Measurements from ENCODE around the gene NETO2. TPM values are rescaled to one million over a fixed set of nuclear protein-coding genes. Genes with fewer than 3 reads are reported as not detected.

Gene NETO2
- polyA plus RNA-seq, 1 experiment = 14.4 TPM

GRCh38 chr16:47082099-47082865 lies 61.5 kb downstream of the NETO2 start:
- Histone ChIP-seq H3K4me3 (ENCODE audit: low read depth, low read length) (no peak overlapping the region), H3K36me3 (ENCODE audit: control insufficient read depth, insufficient read depth, low read length) (peaks cover 3% of the 10 kb centered on the region; the same call in 1 of the 2 replicates), H3K27me3 (ENCODE audit: control insufficient read depth, insufficient read depth, low read length) (no peaks in the 10 kb centered on the region)
- no peak for TF ChIP-seq CTCF (IDR thresholded peaks at IDR 0.05; ENCODE audit: insufficient read depth, low read depth, low read length)
- DNase-seq (ENCODE audit: low read depth) = no peak
- ChIA-PET POLR2A (no interaction called here), CTCF (no interaction called here)

- DNase-seq (ENCODE audit: low read depth) = no peak
- ChIA-PET POLR2A (no interaction called here), CTCF (interaction anchor here (1.0 kb wide), 1 partner anchor 60 kb away, joined by 3 read pairs; no protein-coding TSS in a partner anchor)
- no peak overlapping the region for H3K4me3 ChIP-seq (ENCODE audit: low read depth, low read length)
- no peaks in the 10 kb centered on the region for H3K27me3 ChIP-seq (ENCODE audit: control insufficient read depth, insufficient read depth, low read length)
- no peak for TF ChIP-seq CTCF (IDR thresholded peaks at IDR 0.05; ENCODE audit: insufficient read depth, low read depth, low read length)
- peaks cover 3% of the 10 kb centered on the region; the same call in 1 of the 2 replicates for H3K36me3 ChIP-seq (ENCODE audit: control insufficient read depth, insufficient read depth, low read length)
Observed at GRCh38 chr16:47081115-47081514, 62.6 kb downstream of the NETO2 start.

GRCh38 chr16:47079860-47080259 lies 63.9 kb downstream of the NETO2 start:
- H3K36me3 ChIP-seq (ENCODE audit: control insufficient read depth, insufficient read depth, low read length) = peaks cover 3% of the 10 kb centered on the region; the same call in 1 of the 2 replicates
- CTCF ChIA-PET = no interaction called here
- POLR2A ChIA-PET = no interaction called here
- TF ChIP-seq CTCF (IDR thresholded peaks at IDR 0.05; ENCODE audit: insufficient read depth, low read depth, low read length) = no peak
- no peak overlapping the region for H3K4me3 ChIP-seq (ENCODE audit: low read depth, low read length)
- H3K27me3 ChIP-seq (ENCODE audit: control insufficient read depth, insufficient read depth, low read length) = no peaks in the 10 kb centered on the region
- no peak for DNase-seq (ENCODE audit: low read depth)

GRCh38 chr16:47073223-47074155 lies 70.3 kb downstream of the NETO2 start:
- ChIA-PET POLR2A (no interaction called here), CTCF (no interaction called here)
- Histone ChIP-seq H3K27me3 (ENCODE audit: control insufficient read depth, insufficient read depth, low read length) (no peaks in the 10 kb centered on the region; the same call in 1 of the 2 replicates), H3K36me3 (ENCODE audit: control insufficient read depth, insufficient read depth, low read length) (no peaks in the 10 kb centered on the region), H3K4me3 (ENCODE audit: low read depth, low read length) (no peak overlapping the region)
- TF ChIP-seq CTCF (IDR thresholded peaks at IDR 0.05; ENCODE audit: insufficient read depth, low read depth, low read length) = no peak
- no peak for DNase-seq (ENCODE audit: low read depth)

- no peak overlapping the region for H3K4me3 ChIP-seq (ENCODE audit: low read depth, low read length)
- no peak for DNase-seq (ENCODE audit: low read depth)
- CTCF ChIA-PET = no interaction called here
- no peak for TF ChIP-seq CTCF (IDR thresholded peaks at IDR 0.05; ENCODE audit: insufficient read depth, low read depth, low read length)
- H3K36me3 ChIP-seq (ENCODE audit: control insufficient read depth, insufficient read depth, low read length) = no peaks in the 10 kb centered on the region
- POLR2A ChIA-PET = no interaction called here
- peaks cover 2% of the 10 kb centered on the region; the same call in 1 of the 2 replicates for H3K27me3 ChIP-seq (ENCODE audit: control insufficient read depth, insufficient read depth, low read length)
Observed at GRCh38 chr16:47072158-47072557, 71.6 kb downstream of the NETO2 start.

Measured in BJ (cell line).